ENCODE measurements around the gene IQGAP2.
"Not testable (repeated sequence)": the region's sequence is repeated elsewhere in the genome, so short reads cannot be mapped to it uniquely, and the experiment has no call there.

IQGAP2 gene

GRCh38 chr5:76544268-76544926, 141.3 kb downstream of the IQGAP2 start:
- H3K9me3 Mint-ChIP-seq, result no peaks in the 10 kb centered on the region
- H3K27ac Mint-ChIP-seq, result peak overlapping the region; percentile 96
- peaks cover 7% of the 10 kb centered on the region for H3K36me3 Mint-ChIP-seq (ENCODE audit: low read depth)
- peak overlapping the region; percentile 80 for H3K4me3 Mint-ChIP-seq
- H3K4me1 Mint-ChIP-seq (ENCODE audit: low read depth), result peaks cover 71% of the 10 kb centered on the region
- no peaks in the 10 kb centered on the region for H3K27me3 Mint-ChIP-seq (ENCODE audit: low read depth)

DNA sequence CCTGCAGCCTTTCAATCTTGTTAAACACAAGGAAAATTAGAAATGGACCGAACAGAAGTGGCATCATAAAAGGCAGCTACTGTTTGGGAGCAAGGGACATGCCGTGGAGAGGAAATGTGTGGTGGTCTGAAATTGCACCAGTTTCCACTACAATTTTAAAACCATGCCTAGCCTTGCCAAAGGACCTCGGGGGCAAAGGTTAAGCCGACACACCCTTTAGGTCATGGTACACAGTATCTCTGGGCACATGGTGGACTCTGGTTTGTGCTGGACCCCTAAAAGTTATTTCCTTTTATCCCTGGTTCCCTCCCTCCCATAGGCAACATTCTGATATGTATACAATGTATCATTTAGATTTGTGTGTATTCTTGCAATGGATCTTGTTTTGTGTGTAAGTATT, 142.1 kb downstream of the IQGAP2 start:
- Mint-ChIP-seq H3K36me3 (ENCODE audit: low read depth) (peaks cover 3% of the 10 kb centered on the region), H3K9me3 (no peaks in the 10 kb centered on the region), H3K27me3 (ENCODE audit: low read depth) (no peaks in the 10 kb centered on the region), H3K4me1 (ENCODE audit: low read depth) (peaks cover 74% of the 10 kb centered on the region), H3K4me3 (no peak overlapping the region), H3K27ac (no peak overlapping the region)

GRCh38 chr5:76546497-76547102, 143.5 kb downstream of the IQGAP2 start:
- Mint-ChIP-seq H3K4me3 (peak overlapping the region; percentile 80), H3K36me3 (ENCODE audit: low read depth) (peaks cover 3% of the 10 kb centered on the region), H3K27me3 (ENCODE audit: low read depth) (no peaks in the 10 kb centered on the region), H3K9me3 (no peaks in the 10 kb centered on the region), H3K27ac (peak overlapping the region; percentile 99), H3K4me1 (ENCODE audit: low read depth) (peaks cover 67% of the 10 kb centered on the region)

- H3K4me1 Mint-ChIP-seq (ENCODE audit: low read depth), result peaks cover 64% of the 10 kb centered on the region
- H3K9me3 Mint-ChIP-seq, result no peaks in the 10 kb centered on the region
- peaks cover 6% of the 10 kb centered on the region for H3K36me3 Mint-ChIP-seq (ENCODE audit: low read depth)
- peak overlapping the region; percentile 99 for H3K27ac Mint-ChIP-seq
- no peaks in the 10 kb centered on the region for H3K27me3 Mint-ChIP-seq (ENCODE audit: low read depth)
- H3K4me3 Mint-ChIP-seq, result peak overlapping the region; percentile 80
Observed at GRCh38 chr5:76547242-76547890, 144.3 kb downstream of the IQGAP2 start.

DNA sequence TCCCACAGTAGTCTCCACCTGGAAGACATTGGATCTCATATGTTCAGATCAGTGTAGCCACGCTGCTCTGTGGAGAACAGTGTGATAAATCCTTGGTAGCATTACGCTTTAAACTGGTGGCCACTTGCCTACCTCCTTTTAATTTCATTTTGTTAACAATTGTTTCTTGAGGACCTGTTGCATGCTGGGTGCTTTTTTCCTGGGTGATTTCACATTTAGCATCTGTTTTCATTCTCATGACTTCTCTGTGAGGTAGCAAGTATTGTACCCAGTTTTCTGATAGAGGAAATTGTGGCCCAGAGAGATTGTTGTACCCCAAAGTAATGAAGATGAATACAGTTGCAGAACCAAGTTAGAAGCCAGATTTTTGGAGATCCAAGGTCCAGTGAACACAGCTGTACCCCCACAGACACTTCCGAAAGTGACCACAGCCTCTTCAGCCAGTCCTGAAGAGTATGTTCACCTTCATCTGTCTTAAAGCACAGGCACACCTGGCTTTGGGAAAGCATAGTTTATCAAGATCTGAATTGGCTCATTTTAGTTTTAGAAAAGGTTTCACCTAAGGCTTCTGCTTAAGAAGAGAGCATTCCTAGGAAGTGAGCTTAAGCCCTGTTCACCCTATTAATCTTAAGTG, 144.9 kb downstream of the IQGAP2 start:
- H3K27ac Mint-ChIP-seq, result peak overlapping the region; percentile 99
- H3K27me3 Mint-ChIP-seq (ENCODE audit: low read depth), result no peaks in the 10 kb centered on the region
- peaks cover 8% of the 10 kb centered on the region for H3K36me3 Mint-ChIP-seq (ENCODE audit: low read depth)
- peak overlapping the region; percentile 80 for H3K4me3 Mint-ChIP-seq
- peaks cover 58% of the 10 kb centered on the region for H3K4me1 Mint-ChIP-seq (ENCODE audit: low read depth)
- no peaks in the 10 kb centered on the region for H3K9me3 Mint-ChIP-seq

GRCh38 chr5:76548525-76549229, 145.6 kb downstream of the IQGAP2 start:
- Mint-ChIP-seq H3K9me3 (no peaks in the 10 kb centered on the region), H3K4me3 (no peak overlapping the region), H3K4me1 (ENCODE audit: low read depth) (peaks cover 55% of the 10 kb centered on the region), H3K36me3 (ENCODE audit: low read depth) (peaks cover 8% of the 10 kb centered on the region), H3K27me3 (ENCODE audit: low read depth) (no peaks in the 10 kb centered on the region), H3K27ac (peak overlapping the region; percentile 99)

GRCh38 chr5:76550881-76551280, 147.8 kb downstream of the IQGAP2 start:
- H3K9me3 Mint-ChIP-seq; H3K4me3 Mint-ChIP-seq; H3K27me3 Mint-ChIP-seq (ENCODE audit: low read depth); H3K27ac Mint-ChIP-seq: not testable (repeated sequence)
- Mint-ChIP-seq H3K36me3 (ENCODE audit: low read depth) (peaks cover 11% of the 10 kb centered on the region), H3K4me1 (ENCODE audit: low read depth) (peaks cover 61% of the 10 kb centered on the region)

DNA sequence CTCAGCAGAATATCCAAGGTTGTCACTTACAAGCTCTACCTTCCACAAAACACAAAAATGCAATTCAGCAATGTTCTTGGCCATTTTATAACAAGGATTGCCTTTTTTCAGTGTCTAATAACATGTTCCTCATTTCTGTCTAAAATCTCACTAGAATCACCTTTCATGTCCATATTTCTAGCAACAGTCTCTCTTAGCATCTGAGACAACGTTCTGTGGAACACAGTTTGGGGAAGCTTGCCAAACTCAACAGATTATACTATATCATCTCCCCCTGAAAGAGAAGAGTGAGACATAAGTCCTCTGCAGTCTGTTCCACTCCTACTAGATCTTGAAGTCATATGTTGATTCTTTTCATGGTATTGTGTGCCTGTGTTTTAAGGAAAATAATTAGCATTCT, 149.5 kb downstream of the IQGAP2 start:
- no peaks in the 10 kb centered on the region for H3K9me3 Mint-ChIP-seq
- no peak overlapping the region for H3K27ac Mint-ChIP-seq
- no peaks in the 10 kb centered on the region for H3K27me3 Mint-ChIP-seq (ENCODE audit: low read depth)
- H3K4me1 Mint-ChIP-seq (ENCODE audit: low read depth), result peaks cover 59% of the 10 kb centered on the region
- peaks cover 14% of the 10 kb centered on the region for H3K36me3 Mint-ChIP-seq (ENCODE audit: low read depth)
- H3K4me3 Mint-ChIP-seq, result no peak overlapping the region

DNA sequence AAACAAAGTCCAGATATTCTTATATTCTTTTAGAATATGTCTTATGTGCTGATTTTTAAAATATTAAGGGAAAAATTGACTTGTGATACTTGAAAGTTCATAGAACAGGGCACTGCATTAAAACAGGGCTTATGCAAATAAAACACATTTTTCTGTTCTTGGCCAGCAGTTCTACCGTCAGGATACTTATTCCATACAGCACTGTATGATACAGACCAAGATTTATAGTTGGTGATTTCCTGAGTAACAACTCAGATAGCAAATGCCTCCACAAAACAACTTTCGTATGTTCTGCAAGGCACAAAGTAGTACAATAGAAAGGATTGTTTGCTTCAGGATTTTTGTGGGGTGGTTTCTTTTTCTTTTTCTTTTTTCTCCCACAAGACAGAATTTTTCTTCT, 150.2 kb downstream of the IQGAP2 start:
- peaks cover 14% of the 10 kb centered on the region for H3K36me3 Mint-ChIP-seq (ENCODE audit: low read depth)
- H3K27me3 Mint-ChIP-seq (ENCODE audit: low read depth), result no peaks in the 10 kb centered on the region
- H3K9me3 Mint-ChIP-seq, result no peaks in the 10 kb centered on the region
- no peak overlapping the region for H3K4me3 Mint-ChIP-seq
- H3K27ac Mint-ChIP-seq, result no peak overlapping the region
- peaks cover 53% of the 10 kb centered on the region for H3K4me1 Mint-ChIP-seq (ENCODE audit: low read depth)

DNA sequence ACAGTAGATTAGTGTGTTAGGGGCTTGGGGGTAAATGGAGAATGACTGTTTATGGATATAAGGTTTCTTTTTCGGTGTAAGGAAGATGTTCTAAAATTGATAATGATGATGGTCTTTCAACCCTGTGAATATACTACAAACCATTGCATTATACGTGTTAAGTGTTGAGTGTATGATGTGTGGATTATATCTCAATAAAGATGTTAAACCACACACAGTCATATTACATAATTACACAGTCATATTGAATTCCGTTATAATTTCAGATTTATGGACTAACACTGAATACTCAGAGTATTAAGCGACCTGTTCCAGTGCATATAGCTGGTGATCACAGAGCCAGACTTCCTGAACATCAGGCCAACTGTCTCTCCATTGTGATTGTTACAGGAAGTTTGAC, 152.0 kb downstream of the IQGAP2 start:
- Mint-ChIP-seq H3K4me1 (ENCODE audit: low read depth) (peaks cover 43% of the 10 kb centered on the region), H3K36me3 (ENCODE audit: low read depth) (peaks cover 19% of the 10 kb centered on the region), H3K27me3 (ENCODE audit: low read depth) (no peaks in the 10 kb centered on the region), H3K4me3 (no peak overlapping the region), H3K9me3 (no peaks in the 10 kb centered on the region), H3K27ac (no peak overlapping the region)

DNA sequence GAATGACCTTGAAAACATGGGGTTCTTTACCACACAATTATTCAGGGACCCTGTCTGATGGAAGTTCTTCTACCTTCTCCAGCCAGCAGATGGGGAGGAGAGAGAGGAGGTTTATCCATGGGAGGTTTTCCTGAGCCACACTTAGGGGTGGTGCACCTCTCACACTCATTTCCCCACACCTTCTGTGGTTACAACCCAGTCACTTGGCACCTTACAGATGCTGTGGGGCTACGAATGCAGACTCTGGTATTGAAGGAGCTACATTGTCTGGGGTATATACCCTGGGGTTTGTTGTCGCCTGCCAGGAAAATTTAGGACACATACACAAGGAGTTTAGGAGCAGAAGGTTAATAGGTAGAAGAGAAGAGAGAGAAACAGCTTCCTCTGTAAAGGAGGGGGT, 152.6 kb downstream of the IQGAP2 start:
- H3K27ac Mint-ChIP-seq, result peak overlapping the region; percentile 33
- peaks cover 41% of the 10 kb centered on the region for H3K4me1 Mint-ChIP-seq (ENCODE audit: low read depth)
- no peaks in the 10 kb centered on the region for H3K9me3 Mint-ChIP-seq
- H3K4me3 Mint-ChIP-seq, result no peak overlapping the region
- H3K36me3 Mint-ChIP-seq (ENCODE audit: low read depth), result peaks cover 19% of the 10 kb centered on the region
- H3K27me3 Mint-ChIP-seq (ENCODE audit: low read depth), result no peaks in the 10 kb centered on the region

DNA sequence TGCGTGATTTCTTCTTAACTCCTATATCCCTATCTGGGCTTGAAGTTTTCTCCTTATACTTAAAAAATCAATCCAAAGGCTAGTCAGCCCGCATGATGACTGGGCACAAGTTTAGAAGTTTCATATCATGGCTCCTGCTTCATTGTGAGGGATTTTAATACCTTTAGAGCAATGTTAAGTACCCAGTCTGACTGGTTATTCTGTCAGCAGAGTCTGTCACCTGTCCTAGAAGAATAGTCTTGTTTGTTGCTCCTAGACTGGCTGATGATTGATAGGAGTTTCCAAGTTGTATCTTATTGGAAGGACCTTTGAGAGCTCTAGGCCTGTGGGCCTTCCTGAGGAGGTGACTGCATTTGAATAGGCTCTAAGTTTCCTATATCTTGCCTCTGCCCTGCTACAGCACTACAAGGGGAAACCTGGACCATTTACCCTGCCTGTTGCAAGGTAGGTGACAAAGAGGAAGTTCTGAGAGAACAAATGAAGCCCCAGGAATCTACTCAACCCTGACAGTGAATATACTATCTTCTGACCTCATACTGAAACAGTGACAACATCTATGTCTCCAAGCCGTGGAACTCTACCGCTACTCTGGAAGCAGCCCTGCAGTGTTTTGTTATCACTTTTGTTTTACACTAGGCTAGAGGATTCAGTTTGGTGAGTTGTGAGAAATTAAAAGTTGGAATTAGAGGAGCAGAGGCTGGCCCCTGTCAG, 153.6 kb downstream of the IQGAP2 start:
- peak overlapping the region; percentile 77 for H3K27ac Mint-ChIP-seq
- H3K27me3 Mint-ChIP-seq (ENCODE audit: low read depth), result no peaks in the 10 kb centered on the region
- no peak overlapping the region for H3K4me3 Mint-ChIP-seq
- peaks cover 41% of the 10 kb centered on the region for H3K4me1 Mint-ChIP-seq (ENCODE audit: low read depth)
- H3K9me3 Mint-ChIP-seq, result no peaks in the 10 kb centered on the region
- peaks cover 19% of the 10 kb centered on the region for H3K36me3 Mint-ChIP-seq (ENCODE audit: low read depth)

- H3K27ac Mint-ChIP-seq, result no peak overlapping the region
Observed at GRCh38 chr5:76560952-76561891, 158.1 kb downstream of the IQGAP2 start.

More at GRCh38 chr5:76560952-76561891, 158.1 kb downstream of the IQGAP2 start:
- no peaks in the 10 kb centered on the region for H3K27me3 Mint-ChIP-seq (ENCODE audit: low read depth)
- no peaks in the 10 kb centered on the region for H3K9me3 Mint-ChIP-seq
- peaks cover 19% of the 10 kb centered on the region for H3K4me1 Mint-ChIP-seq (ENCODE audit: low read depth)
- H3K36me3 Mint-ChIP-seq (ENCODE audit: low read depth), result peaks cover 30% of the 10 kb centered on the region
- H3K4me3 Mint-ChIP-seq, result no peak overlapping the region
